Liver (tissue), 9 donors: Measurements from ENCODE around the gene BRAT1. TPM values are rescaled to one million over a fixed set of nuclear protein-coding genes. Genes with fewer than 3 reads are reported as not detected.

Source experiments
- DNase-seq: peaks from one replicate; pipeline ENCODE4 v3.0.0-alpha.2; 2017; ENCODE audit warnings: low spot score
- H3K27ac ChIP-seq, 2 donors: one replicate each; pipeline ENCODE4 v1.7.0; 2013; ENCODE audit warnings: inconsistent platforms in 2 of 2, low read length in 2 of 2, control low read depth in 1 of 2, low read depth in 1 of 2, mild to moderate bottlenecking in 1 of 2
- H3K27me3 ChIP-seq, 4 donors: one replicate each; pipeline versions ENCODE4 v1.6.1 to v1.7.0; 2013; ENCODE audit warnings: low read length in 3 of 4, inconsistent platforms in 1 of 4, mild to moderate bottlenecking in 1 of 4, moderate library complexity in 1 of 4; ENCODE audit not compliant: control insufficient read depth in 4 of 4, insufficient read depth in 4 of 4
- H3K36me3 ChIP-seq, 4 donors: one replicate each; pipeline versions ENCODE4 v1.6.1 to v1.7.0; 2013; ENCODE audit warnings: low read length in 3 of 4, mild to moderate bottlenecking in 3 of 4, low read depth in 1 of 4, moderate library complexity in 1 of 4; ENCODE audit not compliant: control insufficient read depth in 4 of 4, insufficient read depth in 3 of 4
- H3K4me1 ChIP-seq, 4 donors: one replicate each; pipeline versions ENCODE4 v1.6.1 to v1.7.0; 2013; ENCODE audit warnings: low read length in 3 of 4, mild to moderate bottlenecking in 3 of 4, moderate library complexity in 1 of 4; ENCODE audit not compliant: control insufficient read depth in 4 of 4, insufficient read depth in 4 of 4
- H3K4me3 ChIP-seq, 3 donors: one replicate each; pipeline versions ENCODE4 v1.6.1 to v1.7.0; 2013; ENCODE audit warnings: low read length in 3 of 3, control low read depth in 1 of 3, low read depth in 1 of 3, mild to moderate bottlenecking in 1 of 3
- H3K9ac ChIP-seq, 2 donors: one replicate each; pipeline ENCODE4 v1.7.0; 2013; ENCODE audit warnings: low read length in 2 of 2, mild to moderate bottlenecking in 2 of 2, moderate library complexity in 2 of 2, control low read depth in 1 of 2, low read depth in 1 of 2
- H3K9me3 ChIP-seq, 4 donors: one replicate each; pipeline versions ENCODE4 v1.6.1 to v1.7.0; 2013; ENCODE audit warnings: low read length in 3 of 4; ENCODE audit not compliant: control insufficient read depth in 4 of 4
- EGR1 ChIP-seq, 2 donors: IDR thresholded peaks; 2 replicates each; pipeline ENCODE4 v1.6.1; 2016 to 2018; ENCODE audit warnings: antibody characterized with exemption in 2 of 2, low read depth in 2 of 2
- FOXA1 ChIP-seq: IDR thresholded peaks from 2 replicates; pipeline ENCODE4 v1.6.1; 2016; ENCODE audit warnings: antibody characterized with exemption
- FOXA2 ChIP-seq: IDR thresholded peaks from 2 replicates; pipeline ENCODE4 v1.6.1; 2016; ENCODE audit warnings: antibody characterized with exemption
- GABPA ChIP-seq, 2 donors: IDR thresholded peaks in 1 of 2; conservative IDR thresholded peaks in 1 of 2; 2 replicates each; pipeline ENCODE4 v1.6.1; 2016; ENCODE audit warnings: antibody characterized with exemption in 2 of 2, mild to moderate bottlenecking in 1 of 2, moderate library complexity in 1 of 2
- HNF4A ChIP-seq, 2 donors: conservative IDR thresholded peaks; 2 replicates each; pipeline ENCODE4 v1.6.1; 2016; ENCODE audit warnings: antibody characterized with exemption in 2 of 2, mild to moderate bottlenecking in 2 of 2
- HNF4G ChIP-seq: IDR thresholded peaks from 2 replicates; pipeline ENCODE4 v1.6.1; 2016; ENCODE audit warnings: antibody characterized with exemption
- JUND ChIP-seq, 2 donors: IDR thresholded peaks; 2 replicates each; pipeline ENCODE4 v1.6.1; 2016; ENCODE audit warnings: antibody characterized with exemption in 2 of 2
- NR2F2 ChIP-seq: IDR thresholded peaks from 2 replicates; pipeline ENCODE4 v1.6.1; 2016; ENCODE audit warnings: antibody characterized with exemption
- RAD21 ChIP-seq, 2 donors: IDR thresholded peaks; 2 replicates each; pipeline ENCODE4 v1.6.1; 2016; ENCODE audit warnings: antibody characterized with exemption in 2 of 2, mild to moderate bottlenecking in 2 of 2
- RXRA ChIP-seq, 2 donors: IDR thresholded peaks; 2 replicates each; pipeline ENCODE4 v1.6.1; 2017 to 2018; ENCODE audit warnings: antibody characterized with exemption in 2 of 2, mild to moderate bottlenecking in 1 of 2
- SP1 ChIP-seq: IDR thresholded peaks from 2 replicates; pipeline ENCODE4 v1.6.1; 2018; ENCODE audit warnings: antibody characterized with exemption, mild to moderate bottlenecking
- TAF1 ChIP-seq: conservative IDR thresholded peaks from 2 replicates; pipeline ENCODE4 v1.6.1; 2016; ENCODE audit warnings: antibody characterized with exemption, mild to moderate bottlenecking
- YY1 ChIP-seq: IDR thresholded peaks from 2 replicates; pipeline ENCODE4 v1.6.1; 2016; ENCODE audit warnings: antibody characterized with exemption, mild to moderate bottlenecking
- WGBS: extraction: QIAGEN DNeasy Blood & Tissue Kit; methylation state at CpG from one replicate; pipeline ENCODE4 v1.1.7; 2013; 5-methylcytosine and 5-hydroxymethylcytosine counted together
- polyA plus RNA-seq, 2 donors: library from polyadenylated mRNA; stranded (reverse) in 1 of 2; unstranded in 1 of 2; fragments of 200-250 nt in 1 of 2; fragments of >200 nt in 1 of 2; fragmentation: Nextera tagmentation in 1 of 2; extraction: Ambion mirVana in 1 of 2; gene quantifications; one replicate each; pipeline versions ENCODE4 v1.2.1 to v1.2.3, GENCODE V29; 2013 to 2015
- total RNA-seq, 2 donors: library from RNA; depleted of rRNA; stranded (reverse); fragments of >200 nt; gene quantifications; one replicate each; pipeline ENCODE4 v1.2.3, GENCODE V29; 2014
- TF ChIP-seq, protein P1 (sequence below): IDR thresholded peaks from 2 replicates; pipeline ENCODE4 v1.6.1; 2016; ENCODE audit warnings: antibody characterized with exemption
- TF ChIP-seq, protein P2 (sequence below): IDR thresholded peaks from 2 replicates; pipeline ENCODE4 v1.6.1; 2016; ENCODE audit warnings: antibody characterized with exemption, mild to moderate bottlenecking
- TF ChIP-seq, protein P3 (sequence below): IDR thresholded peaks from 2 replicates; pipeline ENCODE4 v1.6.1; 2016; ENCODE audit warnings: antibody characterized with exemption
- TF ChIP-seq, protein P4 (sequence below): IDR thresholded peaks from 2 replicates; pipeline ENCODE4 v1.6.1; 2016; ENCODE audit warnings: antibody characterized with exemption
- TF ChIP-seq, protein P5 (sequence below): fragments of 150-350 bp; IDR thresholded peaks from 2 replicates; pipeline ENCODE4 v1.5.1; 2017; ENCODE audit warnings: improper control_type of control experiment, low read depth, low read length; ENCODE audit not compliant: missing input control
- donor health status: healthy.
- donor health status: healthy.
- donor health status: healthy.
- donor health status: healthy.
- donor health status: healthy.

BRAT1 gene
- total and polyA plus RNA-seq, 4 donors, result 10.0 to 20.7 (median 16.7) TPM

DNA sequence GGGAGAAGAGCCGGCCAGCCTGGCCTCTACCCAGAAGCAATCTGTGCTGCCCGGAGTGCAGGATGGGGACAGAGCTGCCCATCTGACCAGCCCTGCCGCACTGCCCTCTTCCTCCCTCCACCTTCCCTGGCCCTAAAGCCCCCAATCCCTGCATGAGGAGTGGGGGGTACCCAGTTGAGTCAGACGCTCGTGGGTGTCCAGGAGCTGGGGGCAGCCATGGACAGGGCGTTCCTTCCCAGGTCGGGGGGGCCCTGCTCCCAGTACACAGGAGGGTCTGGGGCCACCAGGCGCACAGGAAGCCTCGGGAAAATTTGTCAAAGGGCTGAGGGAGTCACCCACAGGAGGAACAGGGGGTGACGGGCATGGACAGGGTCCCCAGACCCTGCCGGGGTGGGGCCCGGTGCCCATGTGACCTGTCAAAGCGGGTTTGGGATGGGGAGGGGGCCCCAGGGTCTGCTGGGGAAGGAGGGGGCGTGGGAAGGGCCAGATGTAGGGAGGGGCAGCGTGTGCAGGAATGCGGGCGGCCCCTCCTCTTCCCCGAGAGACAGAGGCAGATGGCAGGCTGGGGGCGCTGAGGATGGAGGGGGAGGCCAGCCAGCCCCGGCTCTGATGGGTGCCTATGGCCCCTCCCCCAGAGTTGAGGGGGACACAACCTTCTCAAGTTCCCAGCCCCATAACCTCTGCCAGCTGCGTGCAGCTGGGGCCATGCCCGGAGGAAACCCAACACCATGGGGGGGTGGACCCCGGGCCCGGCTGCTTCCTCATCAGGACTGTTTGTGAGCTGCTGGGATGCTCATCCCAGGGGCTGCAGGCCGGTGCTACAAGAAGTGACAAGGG is 57.6 kb downstream of the BRAT1 start:
- no peak for DNase-seq
- TF ChIP-seq RXRA (IDR thresholded peaks at IDR 0.05) (no peak), FOXA2 (no peak), JUND (IDR thresholded peaks at IDR 0.05) (no peak), YY1 (no peak), HNF4G (no peak), GABPA (IDR thresholded peaks at IDR 0.05 in 1 of 2, conservative IDR thresholded peaks at IDR 0.05 in 1 of 2) (no peak), EGR1 (IDR thresholded peaks at IDR 0.05; ENCODE audit: low read depth in 2 of 2) (no peak), RAD21 (IDR thresholded peaks at IDR 0.05) (no peak), SP1 (no peak), HNF4A (conservative IDR thresholded peaks at IDR 0.05) (no peak), NR2F2 (no peak), FOXA1 (no peak), TAF1 (no peak)
- TF ChIP-seq, protein P1, sequence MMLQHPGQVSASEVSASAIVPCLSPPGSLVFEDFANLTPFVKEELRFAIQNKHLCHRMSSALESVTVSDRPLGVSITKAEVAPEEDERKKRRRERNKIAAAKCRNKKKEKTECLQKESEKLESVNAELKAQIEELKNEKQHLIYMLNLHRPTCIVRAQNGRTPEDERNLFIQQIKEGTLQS, result no peak
- TF ChIP-seq, protein P2, sequence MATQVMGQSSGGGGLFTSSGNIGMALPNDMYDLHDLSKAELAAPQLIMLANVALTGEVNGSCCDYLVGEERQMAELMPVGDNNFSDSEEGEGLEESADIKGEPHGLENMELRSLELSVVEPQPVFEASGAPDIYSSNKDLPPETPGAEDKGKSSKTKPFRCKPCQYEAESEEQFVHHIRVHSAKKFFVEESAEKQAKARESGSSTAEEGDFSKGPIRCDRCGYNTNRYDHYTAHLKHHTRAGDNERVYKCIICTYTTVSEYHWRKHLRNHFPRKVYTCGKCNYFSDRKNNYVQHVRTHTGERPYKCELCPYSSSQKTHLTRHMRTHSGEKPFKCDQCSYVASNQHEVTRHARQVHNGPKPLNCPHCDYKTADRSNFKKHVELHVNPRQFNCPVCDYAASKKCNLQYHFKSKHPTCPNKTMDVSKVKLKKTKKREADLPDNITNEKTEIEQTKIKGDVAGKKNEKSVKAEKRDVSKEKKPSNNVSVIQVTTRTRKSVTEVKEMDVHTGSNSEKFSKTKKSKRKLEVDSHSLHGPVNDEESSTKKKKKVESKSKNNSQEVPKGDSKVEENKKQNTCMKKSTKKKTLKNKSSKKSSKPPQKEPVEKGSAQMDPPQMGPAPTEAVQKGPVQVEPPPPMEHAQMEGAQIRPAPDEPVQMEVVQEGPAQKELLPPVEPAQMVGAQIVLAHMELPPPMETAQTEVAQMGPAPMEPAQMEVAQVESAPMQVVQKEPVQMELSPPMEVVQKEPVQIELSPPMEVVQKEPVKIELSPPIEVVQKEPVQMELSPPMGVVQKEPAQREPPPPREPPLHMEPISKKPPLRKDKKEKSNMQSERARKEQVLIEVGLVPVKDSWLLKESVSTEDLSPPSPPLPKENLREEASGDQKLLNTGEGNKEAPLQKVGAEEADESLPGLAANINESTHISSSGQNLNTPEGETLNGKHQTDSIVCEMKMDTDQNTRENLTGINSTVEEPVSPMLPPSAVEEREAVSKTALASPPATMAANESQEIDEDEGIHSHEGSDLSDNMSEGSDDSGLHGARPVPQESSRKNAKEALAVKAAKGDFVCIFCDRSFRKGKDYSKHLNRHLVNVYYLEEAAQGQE, result no peak
- TF ChIP-seq, protein P3, sequence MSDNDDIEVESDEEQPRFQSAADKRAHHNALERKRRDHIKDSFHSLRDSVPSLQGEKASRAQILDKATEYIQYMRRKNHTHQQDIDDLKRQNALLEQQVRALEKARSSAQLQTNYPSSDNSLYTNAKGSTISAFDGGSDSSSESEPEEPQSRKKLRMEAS, result no peak
- TF ChIP-seq, protein P4, sequence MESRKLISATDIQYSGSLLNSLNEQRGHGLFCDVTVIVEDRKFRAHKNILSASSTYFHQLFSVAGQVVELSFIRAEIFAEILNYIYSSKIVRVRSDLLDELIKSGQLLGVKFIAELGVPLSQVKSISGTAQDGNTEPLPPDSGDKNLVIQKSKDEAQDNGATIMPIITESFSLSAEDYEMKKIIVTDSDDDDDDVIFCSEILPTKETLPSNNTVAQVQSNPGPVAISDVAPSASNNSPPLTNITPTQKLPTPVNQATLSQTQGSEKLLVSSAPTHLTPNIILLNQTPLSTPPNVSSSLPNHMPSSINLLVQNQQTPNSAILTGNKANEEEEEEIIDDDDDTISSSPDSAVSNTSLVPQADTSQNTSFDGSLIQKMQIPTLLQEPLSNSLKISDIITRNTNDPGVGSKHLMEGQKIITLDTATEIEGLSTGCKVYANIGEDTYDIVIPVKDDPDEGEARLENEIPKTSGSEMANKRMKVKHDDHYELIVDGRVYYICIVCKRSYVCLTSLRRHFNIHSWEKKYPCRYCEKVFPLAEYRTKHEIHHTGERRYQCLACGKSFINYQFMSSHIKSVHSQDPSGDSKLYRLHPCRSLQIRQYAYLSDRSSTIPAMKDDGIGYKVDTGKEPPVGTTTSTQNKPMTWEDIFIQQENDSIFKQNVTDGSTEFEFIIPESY, result no peak
- TF ChIP-seq, protein P5, sequence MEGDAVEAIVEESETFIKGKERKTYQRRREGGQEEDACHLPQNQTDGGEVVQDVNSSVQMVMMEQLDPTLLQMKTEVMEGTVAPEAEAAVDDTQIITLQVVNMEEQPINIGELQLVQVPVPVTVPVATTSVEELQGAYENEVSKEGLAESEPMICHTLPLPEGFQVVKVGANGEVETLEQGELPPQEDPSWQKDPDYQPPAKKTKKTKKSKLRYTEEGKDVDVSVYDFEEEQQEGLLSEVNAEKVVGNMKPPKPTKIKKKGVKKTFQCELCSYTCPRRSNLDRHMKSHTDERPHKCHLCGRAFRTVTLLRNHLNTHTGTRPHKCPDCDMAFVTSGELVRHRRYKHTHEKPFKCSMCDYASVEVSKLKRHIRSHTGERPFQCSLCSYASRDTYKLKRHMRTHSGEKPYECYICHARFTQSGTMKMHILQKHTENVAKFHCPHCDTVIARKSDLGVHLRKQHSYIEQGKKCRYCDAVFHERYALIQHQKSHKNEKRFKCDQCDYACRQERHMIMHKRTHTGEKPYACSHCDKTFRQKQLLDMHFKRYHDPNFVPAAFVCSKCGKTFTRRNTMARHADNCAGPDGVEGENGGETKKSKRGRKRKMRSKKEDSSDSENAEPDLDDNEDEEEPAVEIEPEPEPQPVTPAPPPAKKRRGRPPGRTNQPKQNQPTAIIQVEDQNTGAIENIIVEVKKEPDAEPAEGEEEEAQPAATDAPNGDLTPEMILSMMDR, result no peak
- Histone ChIP-seq H3K27me3 (no peaks in the 10 kb centered on the region), H3K4me1 (no peaks in the 10 kb centered on the region), H3K36me3 (no peaks in the 10 kb centered on the region), H3K4me3 (no peak overlapping the region), H3K27ac (no peak overlapping the region), H3K9ac (no peak overlapping the region), H3K9me3 (no peaks in the 10 kb centered on the region)
- WGBS, result 56% methylated on average over 25 of the region's 25 CpGs
